WTC11 (cell line): Measurements from ENCODE around the gene TCTN2. TPM values are rescaled to one million over a fixed set of nuclear protein-coding genes. Genes with fewer than 3 reads are reported as not detected.

Source experiments
- ATAC-seq: fragments of 200-7000 bp; cut with Tn5 transposase; 2 replicates; pipeline ENCODE4 v1.10.0; 2021; ENCODE audit warnings: mild to moderate bottlenecking, moderate library complexity
- CTCF ChIA-PET: fragments of 300-600 bp; sonication (Branson Sonifier 250); formaldehyde crosslinking; loops from one replicate; lab custom pipeline; 2021; ENCODE audit warnings: antibody characterized with exemption; lab: Charles Lee
- POLR2A ChIA-PET: fragments of 350-600 bp; sonication (Branson Sonifier 250); formaldehyde crosslinking; loops from one replicate; lab custom pipeline; 2021; ENCODE audit warnings: antibody characterized with exemption; lab: Charles Lee
- DNase-seq: peaks from one replicate; pipeline ENCODE4 v3.0.0; 2021; ENCODE audit warnings: low spot score
- H3K27ac Mint-ChIP-seq: 2 replicates; pipeline ENCODE4 v1.8.0; 2021; ENCODE audit warnings: mixed read lengths
- H3K27me3 Mint-ChIP-seq: 2 replicates; pipeline ENCODE4 v1.8.0; 2021; ENCODE audit warnings: low read depth, mild to moderate bottlenecking, moderate library complexity, mixed read lengths
- H3K36me3 Mint-ChIP-seq: 2 replicates; pipeline ENCODE4 v1.8.0; 2021; ENCODE audit warnings: mixed read lengths
- H3K4me1 Mint-ChIP-seq: 2 replicates; pipeline ENCODE4 v1.8.0; 2022; ENCODE audit warnings: mixed read lengths
- H3K4me3 Mint-ChIP-seq: 2 replicates; pipeline ENCODE4 v1.8.0; 2021; ENCODE audit warnings: mild to moderate bottlenecking, moderate library complexity, mixed read lengths
- H3K9me3 Mint-ChIP-seq: 2 replicates; pipeline ENCODE4 v1.8.0; 2021; ENCODE audit warnings: mixed read lengths
- ESRRA ChIP-seq: sonication (generic); formaldehyde crosslinking; IDR thresholded peaks from 2 replicates; pipeline ENCODE4 v1.8.1; 2022; ENCODE audit warnings: mild to moderate bottlenecking, missing genetic modification reagents, borderline replicate concordance
- GABPB1 ChIP-seq: sonication (generic); formaldehyde crosslinking; IDR thresholded peaks from 2 replicates; pipeline ENCODE4 v1.8.1; 2023; ENCODE audit warnings: mild to moderate bottlenecking, missing genetic modification reagents
- IRF2 ChIP-seq: sonication (generic); formaldehyde crosslinking; IDR thresholded peaks from 2 replicates; pipeline ENCODE4 v1.8.0; 2022; ENCODE audit warnings: low read depth, missing genetic modification reagents, borderline replicate concordance
- JAZF1 ChIP-seq: fragments of 250-450 bp; sonication (Bioruptor Pico); IDR thresholded peaks from 2 replicates; pipeline ENCODE4 v1.9.0; 2021; ENCODE audit warnings: moderate library complexity, mild to moderate bottlenecking, inconsistent platforms
- JUN ChIP-seq: sonication (generic); formaldehyde crosslinking; IDR thresholded peaks from 2 replicates; pipeline ENCODE4 v1.8.0; 2023; ENCODE audit warnings: mild to moderate bottlenecking, missing genetic modification reagents
- KAT7 ChIP-seq: sonication (generic); formaldehyde crosslinking; IDR thresholded peaks from 2 replicates; pipeline ENCODE4 v1.8.1; 2023; ENCODE audit warnings: missing genetic modification reagents, mild to moderate bottlenecking, borderline replicate concordance
- NFE2L1 ChIP-seq: sonication (generic); formaldehyde crosslinking; IDR thresholded peaks from 2 replicates; pipeline ENCODE4 v1.8.1; 2023; ENCODE audit warnings: missing genetic modification reagents
- TEAD1 ChIP-seq: sonication (generic); formaldehyde crosslinking; IDR thresholded peaks from 2 replicates; pipeline ENCODE4 v1.8.0; 2022; ENCODE audit warnings: mild to moderate bottlenecking, missing genetic modification reagents
- ZNF138 ChIP-seq: sonication (generic); formaldehyde crosslinking; conservative IDR thresholded peaks from 2 replicates; pipeline ENCODE4 v1.8.1; 2022; ENCODE audit warnings: mild to moderate bottlenecking, moderate library complexity, missing genetic modification reagents
- ZNF232 ChIP-seq: sonication (generic); formaldehyde crosslinking; IDR thresholded peaks from 2 replicates; pipeline ENCODE4 v1.8.0; 2022; ENCODE audit warnings: mild to moderate bottlenecking, missing genetic modification reagents
- ZNF263 ChIP-seq: sonication (generic); formaldehyde crosslinking; IDR thresholded peaks from 2 replicates; pipeline ENCODE4 v1.8.1; 2022; ENCODE audit warnings: low read depth, mild to moderate bottlenecking, moderate library complexity, missing genetic modification reagents
- ZNF671 ChIP-seq: fragments of 250-450 bp; sonication (Bioruptor Pico); IDR thresholded peaks from 2 replicates; pipeline ENCODE4 v1.8.0; 2021; ENCODE audit warnings: mild to moderate bottlenecking
- total RNA-seq: library from RNA; stranded (reverse); gene quantifications from 3 replicates; pipeline ENCODE4 v1.2.3, GENCODE V29; 2021
- TF ChIP-seq, protein P1 (sequence below): sonication (generic); formaldehyde crosslinking; IDR thresholded peaks from 2 replicates; pipeline ENCODE4 v1.8.1; 2022; ENCODE audit warnings: missing genetic modification reagents, borderline replicate concordance
- TF ChIP-seq, protein P2 (sequence below): sonication (generic); formaldehyde crosslinking; IDR thresholded peaks from 2 replicates; pipeline ENCODE4 v1.8.1; 2023; ENCODE audit warnings: mild to moderate bottlenecking, missing genetic modification reagents
- TF ChIP-seq, protein P3 (sequence below): sonication (generic); formaldehyde crosslinking; conservative IDR thresholded peaks from 2 replicates; pipeline ENCODE4 v1.8.1; 2023; ENCODE audit warnings: mild to moderate bottlenecking, low read depth, missing genetic modification reagents, moderate library complexity
- TF ChIP-seq, protein P4 (sequence below): sonication (generic); formaldehyde crosslinking; IDR thresholded peaks from 2 replicates; pipeline ENCODE4 v1.8.0; 2022; ENCODE audit warnings: mild to moderate bottlenecking, missing genetic modification reagents
- TF ChIP-seq, protein P5 (sequence below): sonication (generic); formaldehyde crosslinking; conservative IDR thresholded peaks from 2 replicates; pipeline ENCODE4 v1.8.1; 2022; ENCODE audit warnings: mild to moderate bottlenecking, missing genetic modification reagents
- TF ChIP-seq, protein P6 (sequence below): sonication (generic); formaldehyde crosslinking; IDR thresholded peaks from 2 replicates; pipeline ENCODE4 v1.8.1; 2022; ENCODE audit warnings: mild to moderate bottlenecking, moderate library complexity, missing genetic modification reagents

Gene TCTN2
- total RNA-seq, 1 experiment from 2014 or later = 6.2 TPM

DNA sequence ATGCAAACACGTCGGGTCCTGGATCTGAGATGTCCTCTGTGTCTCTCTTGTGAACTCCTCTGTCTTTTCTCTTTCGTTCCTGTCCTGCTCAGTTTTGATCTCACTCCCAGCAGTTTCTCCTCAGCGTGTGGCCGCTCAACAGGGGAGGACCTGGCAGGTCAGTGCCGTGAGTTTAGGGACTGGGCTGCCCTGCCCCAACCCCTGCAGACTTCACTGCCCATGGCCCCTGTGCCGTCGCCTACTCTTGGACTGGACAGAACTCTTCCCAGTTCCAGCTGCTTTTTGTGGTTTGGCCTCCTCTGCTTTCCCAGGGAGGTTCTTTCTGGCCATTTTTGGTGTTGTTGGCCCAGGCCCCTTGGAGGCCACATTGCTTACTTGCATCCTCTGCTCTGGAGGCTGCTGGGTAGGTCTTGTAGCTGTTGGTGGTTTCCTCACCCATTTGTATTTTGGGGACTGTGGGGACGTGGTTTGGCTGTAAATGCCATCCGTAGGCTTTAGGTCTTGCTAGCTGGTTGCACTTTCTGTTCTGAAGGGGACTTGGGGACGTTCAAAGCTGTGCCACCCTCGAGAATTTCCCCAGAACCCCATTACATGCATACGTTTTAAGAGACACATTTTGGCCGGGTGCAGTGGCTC, 71.1 kb downstream of the TCTN2 start:
- DNase-seq (no peak), ATAC-seq (no peak)
- Mint-ChIP-seq H3K27me3 (no peaks in the 10 kb centered on the region), H3K4me3 (no peak overlapping the region), H3K4me1 (no peaks in the 10 kb centered on the region), H3K36me3 (peaks cover 70% of the 10 kb centered on the region), H3K9me3 (no peaks in the 10 kb centered on the region), H3K27ac (no peak overlapping the region)
- POLR2A ChIA-PET = interaction anchor here (0.6 kb wide), 1 partner anchor 406 kb away, joined by 3 read pairs; no protein-coding TSS in a partner anchor
- CTCF ChIA-PET = no interaction called here
- TF ChIP-seq, protein P1, sequence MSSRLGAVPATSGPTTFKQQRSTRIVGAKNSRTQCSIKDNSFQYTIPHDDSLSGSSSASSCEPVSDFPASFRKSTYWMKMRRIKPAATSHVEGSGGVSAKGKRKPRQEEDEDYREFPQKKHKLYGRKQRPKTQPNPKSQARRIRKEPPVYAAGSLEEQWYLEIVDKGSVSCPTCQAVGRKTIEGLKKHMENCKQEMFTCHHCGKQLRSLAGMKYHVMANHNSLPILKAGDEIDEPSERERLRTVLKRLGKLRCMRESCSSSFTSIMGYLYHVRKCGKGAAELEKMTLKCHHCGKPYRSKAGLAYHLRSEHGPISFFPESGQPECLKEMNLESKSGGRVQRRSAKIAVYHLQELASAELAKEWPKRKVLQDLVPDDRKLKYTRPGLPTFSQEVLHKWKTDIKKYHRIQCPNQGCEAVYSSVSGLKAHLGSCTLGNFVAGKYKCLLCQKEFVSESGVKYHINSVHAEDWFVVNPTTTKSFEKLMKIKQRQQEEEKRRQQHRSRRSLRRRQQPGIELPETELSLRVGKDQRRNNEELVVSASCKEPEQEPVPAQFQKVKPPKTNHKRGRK (CRISPR knock-in tag) = no peak
- TF ChIP-seq ESRRA (CRISPR knock-in tag) (no peak), ZNF232 (no peak)
- TF ChIP-seq, protein P2, sequence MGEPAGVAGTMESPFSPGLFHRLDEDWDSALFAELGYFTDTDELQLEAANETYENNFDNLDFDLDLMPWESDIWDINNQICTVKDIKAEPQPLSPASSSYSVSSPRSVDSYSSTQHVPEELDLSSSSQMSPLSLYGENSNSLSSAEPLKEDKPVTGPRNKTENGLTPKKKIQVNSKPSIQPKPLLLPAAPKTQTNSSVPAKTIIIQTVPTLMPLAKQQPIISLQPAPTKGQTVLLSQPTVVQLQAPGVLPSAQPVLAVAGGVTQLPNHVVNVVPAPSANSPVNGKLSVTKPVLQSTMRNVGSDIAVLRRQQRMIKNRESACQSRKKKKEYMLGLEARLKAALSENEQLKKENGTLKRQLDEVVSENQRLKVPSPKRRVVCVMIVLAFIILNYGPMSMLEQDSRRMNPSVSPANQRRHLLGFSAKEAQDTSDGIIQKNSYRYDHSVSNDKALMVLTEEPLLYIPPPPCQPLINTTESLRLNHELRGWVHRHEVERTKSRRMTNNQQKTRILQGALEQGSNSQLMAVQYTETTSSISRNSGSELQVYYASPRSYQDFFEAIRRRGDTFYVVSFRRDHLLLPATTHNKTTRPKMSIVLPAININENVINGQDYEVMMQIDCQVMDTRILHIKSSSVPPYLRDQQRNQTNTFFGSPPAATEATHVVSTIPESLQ (CRISPR knock-in tag) = no peak
- TF ChIP-seq, protein P3, sequence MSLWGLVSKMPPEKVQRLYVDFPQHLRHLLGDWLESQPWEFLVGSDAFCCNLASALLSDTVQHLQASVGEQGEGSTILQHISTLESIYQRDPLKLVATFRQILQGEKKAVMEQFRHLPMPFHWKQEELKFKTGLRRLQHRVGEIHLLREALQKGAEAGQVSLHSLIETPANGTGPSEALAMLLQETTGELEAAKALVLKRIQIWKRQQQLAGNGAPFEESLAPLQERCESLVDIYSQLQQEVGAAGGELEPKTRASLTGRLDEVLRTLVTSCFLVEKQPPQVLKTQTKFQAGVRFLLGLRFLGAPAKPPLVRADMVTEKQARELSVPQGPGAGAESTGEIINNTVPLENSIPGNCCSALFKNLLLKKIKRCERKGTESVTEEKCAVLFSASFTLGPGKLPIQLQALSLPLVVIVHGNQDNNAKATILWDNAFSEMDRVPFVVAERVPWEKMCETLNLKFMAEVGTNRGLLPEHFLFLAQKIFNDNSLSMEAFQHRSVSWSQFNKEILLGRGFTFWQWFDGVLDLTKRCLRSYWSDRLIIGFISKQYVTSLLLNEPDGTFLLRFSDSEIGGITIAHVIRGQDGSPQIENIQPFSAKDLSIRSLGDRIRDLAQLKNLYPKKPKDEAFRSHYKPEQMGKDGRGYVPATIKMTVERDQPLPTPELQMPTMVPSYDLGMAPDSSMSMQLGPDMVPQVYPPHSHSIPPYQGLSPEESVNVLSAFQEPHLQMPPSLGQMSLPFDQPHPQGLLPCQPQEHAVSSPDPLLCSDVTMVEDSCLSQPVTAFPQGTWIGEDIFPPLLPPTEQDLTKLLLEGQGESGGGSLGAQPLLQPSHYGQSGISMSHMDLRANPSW (CRISPR knock-in tag) = no peak

DNA sequence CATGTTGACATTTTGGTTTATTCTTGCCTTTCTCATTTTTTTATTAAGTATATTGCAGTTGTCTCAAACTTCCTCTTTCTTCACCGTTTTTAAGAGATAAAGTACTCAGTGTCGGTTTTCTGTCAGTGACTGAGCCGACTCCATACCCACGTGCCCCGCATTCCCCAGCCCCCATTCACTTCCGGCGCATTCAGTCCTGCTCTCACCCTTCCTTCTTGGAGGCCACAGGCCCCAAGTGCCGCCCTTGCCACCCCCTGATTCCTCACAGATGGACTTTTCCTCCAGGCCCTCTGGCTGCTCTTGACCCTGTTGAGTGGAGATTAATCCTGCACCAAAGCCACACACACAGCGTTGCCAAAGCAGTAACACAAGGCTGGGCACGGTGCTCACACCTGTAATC, 72.1 kb downstream of the TCTN2 start:
- POLR2A ChIA-PET = no interaction called here
- Mint-ChIP-seq H3K4me3 (no peak overlapping the region), H3K9me3 (no peaks in the 10 kb centered on the region), H3K27ac (no peak overlapping the region), H3K4me1 (no peaks in the 10 kb centered on the region), H3K36me3 (peaks cover 69% of the 10 kb centered on the region), H3K27me3 (no peaks in the 10 kb centered on the region)
- CTCF ChIA-PET = no interaction called here
- TF ChIP-seq NFE2L1 (CRISPR knock-in tag) (no peak), ZNF263 (CRISPR knock-in tag) (no peak)
- ATAC-seq (no peak), DNase-seq (no peak)

DNA sequence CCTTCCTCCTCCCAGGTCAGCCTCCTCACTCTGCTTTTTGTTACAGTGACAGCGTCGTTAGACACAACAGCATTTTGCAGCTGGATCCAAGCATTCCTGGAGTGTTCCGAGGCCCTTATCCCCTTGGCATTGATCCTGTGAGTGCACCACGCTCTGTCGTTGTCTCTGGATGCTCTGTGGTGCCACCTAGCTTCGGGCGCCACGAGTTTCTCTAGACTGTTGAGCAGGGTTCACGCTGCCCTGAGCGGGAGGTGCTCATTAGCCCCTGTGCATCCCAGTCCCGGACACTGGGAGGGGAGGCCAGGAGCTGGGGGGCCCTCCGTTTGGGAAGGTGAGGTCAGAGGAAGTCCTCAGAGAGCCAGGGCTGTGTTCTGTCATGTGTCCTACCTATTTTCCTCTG, 73.9 kb downstream of the TCTN2 start:
- Mint-ChIP-seq H3K27me3 (no peaks in the 10 kb centered on the region), H3K36me3 (peaks cover 69% of the 10 kb centered on the region), H3K4me1 (no peaks in the 10 kb centered on the region), H3K27ac (no peak overlapping the region), H3K9me3 (no peaks in the 10 kb centered on the region), H3K4me3 (no peak overlapping the region)
- DNase-seq (peak; percentile 27), ATAC-seq (peak; percentile 81)
- ChIA-PET POLR2A (no interaction called here), CTCF (interaction anchor here (0.5 to 1.0 kb wide), 2 partner anchors 10 to 458 kb away, joined by 3 to 4 read pairs; no protein-coding TSS in a partner anchor)
- no peak for TF ChIP-seq KAT7 (CRISPR knock-in tag)

DNA sequence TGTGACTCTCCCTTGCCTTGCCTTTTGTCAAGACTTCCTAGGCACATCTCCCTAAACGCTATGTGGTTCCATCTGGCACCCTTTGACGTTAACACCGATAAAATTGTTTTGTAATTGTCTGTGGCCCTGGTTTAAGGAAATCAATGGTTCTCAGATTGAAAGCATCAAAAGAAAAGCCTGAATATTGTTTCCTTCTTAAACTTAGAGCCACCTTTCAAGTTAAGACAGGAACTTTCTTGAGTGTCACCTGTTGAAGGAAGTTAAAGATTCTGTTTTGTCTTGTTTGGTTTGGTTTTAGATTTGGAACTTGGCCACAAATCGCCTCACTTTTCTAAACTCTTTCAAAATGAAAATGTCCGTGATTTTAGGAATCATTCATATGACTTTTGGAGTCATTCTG, 76.4 kb downstream of the TCTN2 start:
- no peaks in the 10 kb centered on the region for H3K27me3 Mint-ChIP-seq
- POLR2A ChIA-PET = no interaction called here
- no peak overlapping the region for H3K4me3 Mint-ChIP-seq
- CTCF ChIA-PET = no interaction called here
- H3K36me3 Mint-ChIP-seq = peaks cover 69% of the 10 kb centered on the region
- H3K4me1 Mint-ChIP-seq = no peaks in the 10 kb centered on the region
- no peak overlapping the region for H3K27ac Mint-ChIP-seq
- no peak for DNase-seq
- H3K9me3 Mint-ChIP-seq = no peaks in the 10 kb centered on the region
- ATAC-seq = no peak
- TF ChIP-seq IRF2 (CRISPR knock-in tag) (no peak), KAT7 (CRISPR knock-in tag) (no peak), ZNF138 (CRISPR knock-in tag) (no peak), TEAD1 (no peak), ZNF263 (CRISPR knock-in tag) (no peak), GABPB1 (CRISPR knock-in tag) (no peak), JUN (CRISPR knock-in tag) (no peak), JAZF1 (no peak), ZNF671 (CRISPR knock-in tag) (no peak)
- TF ChIP-seq, protein P4, sequence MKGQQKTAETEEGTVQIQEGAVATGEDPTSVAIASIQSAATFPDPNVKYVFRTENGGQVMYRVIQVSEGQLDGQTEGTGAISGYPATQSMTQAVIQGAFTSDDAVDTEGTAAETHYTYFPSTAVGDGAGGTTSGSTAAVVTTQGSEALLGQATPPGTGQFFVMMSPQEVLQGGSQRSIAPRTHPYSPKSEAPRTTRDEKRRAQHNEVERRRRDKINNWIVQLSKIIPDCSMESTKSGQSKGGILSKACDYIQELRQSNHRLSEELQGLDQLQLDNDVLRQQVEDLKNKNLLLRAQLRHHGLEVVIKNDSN (CRISPR knock-in tag) = no peak
- TF ChIP-seq, protein P5, sequence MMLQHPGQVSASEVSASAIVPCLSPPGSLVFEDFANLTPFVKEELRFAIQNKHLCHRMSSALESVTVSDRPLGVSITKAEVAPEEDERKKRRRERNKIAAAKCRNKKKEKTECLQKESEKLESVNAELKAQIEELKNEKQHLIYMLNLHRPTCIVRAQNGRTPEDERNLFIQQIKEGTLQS = no peak
- TF ChIP-seq, protein P6, sequence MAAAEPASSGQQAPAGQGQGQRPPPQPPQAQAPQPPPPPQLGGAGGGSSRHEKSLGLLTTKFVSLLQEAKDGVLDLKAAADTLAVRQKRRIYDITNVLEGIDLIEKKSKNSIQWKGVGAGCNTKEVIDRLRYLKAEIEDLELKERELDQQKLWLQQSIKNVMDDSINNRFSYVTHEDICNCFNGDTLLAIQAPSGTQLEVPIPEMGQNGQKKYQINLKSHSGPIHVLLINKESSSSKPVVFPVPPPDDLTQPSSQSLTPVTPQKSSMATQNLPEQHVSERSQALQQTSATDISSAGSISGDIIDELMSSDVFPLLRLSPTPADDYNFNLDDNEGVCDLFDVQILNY (CRISPR knock-in tag) = no peak
- TF ChIP-seq, protein P2 (CRISPR knock-in tag) = no peak
